Measurements from ENCODE around the gene NGRN. TPM values are rescaled to one million over a fixed set of nuclear protein-coding genes. Genes with fewer than 3 reads are reported as not detected.
A peak's percentile ranks its signal among the peaks of the same experiment; 100 is the strongest.

NGRN gene
- total and polyA plus RNA-seq, 2 of the 8 experiments (the other 6 are each of a cell fraction or from before 2014, with no cell fraction given) = 60.1 to 101 TPM

DNA sequence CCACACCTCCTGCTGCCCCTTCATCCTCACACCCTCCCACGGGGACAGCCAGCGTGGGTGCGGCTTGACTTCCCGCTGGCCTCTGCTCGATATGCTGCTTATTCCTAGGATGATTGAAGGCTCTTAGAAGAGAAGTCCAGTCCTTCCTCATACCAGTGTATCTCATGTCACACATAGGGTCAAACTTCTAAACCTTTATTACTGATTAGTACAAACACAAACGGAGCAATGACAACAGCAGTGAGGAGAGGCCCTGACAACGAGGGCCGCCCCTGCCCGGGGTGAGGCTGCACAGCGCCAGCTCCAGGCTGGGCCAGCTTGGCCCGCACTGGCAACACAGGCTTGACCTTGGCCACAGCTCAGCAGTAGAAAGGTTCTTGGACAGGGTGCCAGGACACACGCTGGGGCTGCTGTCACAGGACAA is 35.4 kb upstream of the NGRN start:
- no peaks in the 10 kb centered on the region for H3K79me2 ChIP-seq (ENCODE audit: control insufficient read depth in 1 of 2, insufficient read depth in 2 of 2, low read length in 2 of 2)
- H2BK15ac ChIP-seq (ENCODE audit: low read length) = no peak overlapping the region
- H3K56ac ChIP-seq (replicated peaks; ENCODE audit: insufficient read length, low read depth, low read length) = no peak overlapping the region
- H2AFZ ChIP-seq (ENCODE audit: low read length) = no peak overlapping the region
- H3K23ac ChIP-seq (ENCODE audit: insufficient read length) = no peak overlapping the region
- no peak overlapping the region for H2BK120ac ChIP-seq (replicated peaks; ENCODE audit: low read depth, low read length)
- H4K8ac ChIP-seq (ENCODE audit: extremely low read depth, insufficient read depth, low read length) = no peak overlapping the region
- H3K23me2 ChIP-seq (ENCODE audit: low read depth, low read length) = peaks cover 5% of the 10 kb centered on the region
- no peak for TF ChIP-seq SIX5 (IDR thresholded peaks at IDR 0.05; ENCODE audit: low read depth, low read length)
- no peak for TF ChIP-seq NANOG (IDR thresholded peaks at IDR 0.05; ENCODE audit: insufficient read depth, low read depth, low read length, poor library complexity, severe bottlenecking)
- TF ChIP-seq EZH2 (IDR thresholded peaks at IDR 0.05; ENCODE audit: low read depth, low read length, severe bottlenecking) = no peak
- TF ChIP-seq, protein P1, sequence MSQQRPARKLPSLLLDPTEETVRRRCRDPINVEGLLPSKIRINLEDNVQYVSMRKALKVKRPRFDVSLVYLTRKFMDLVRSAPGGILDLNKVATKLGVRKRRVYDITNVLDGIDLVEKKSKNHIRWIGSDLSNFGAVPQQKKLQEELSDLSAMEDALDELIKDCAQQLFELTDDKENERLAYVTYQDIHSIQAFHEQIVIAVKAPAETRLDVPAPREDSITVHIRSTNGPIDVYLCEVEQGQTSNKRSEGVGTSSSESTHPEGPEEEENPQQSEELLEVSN (IDR thresholded peaks at IDR 0.05) = no peak
- no peak for TF ChIP-seq POLR2A (IDR thresholded peaks at IDR 0.05; ENCODE audit: control extremely low read depth in 1 of 2, low read depth in 2 of 2, low read length in 2 of 2)
- TF ChIP-seq POLR2AphosphoS5 (IDR thresholded peaks at IDR 0.05; ENCODE audit: low read depth, low read length) = 0 out of 2 replicates have a peak, but pooled peaks have one; percentile 30
- H4K5ac ChIP-seq (ENCODE audit: insufficient read length, low read depth, low read length) = no peak overlapping the region
- H3K4me3 ChIP-seq (ENCODE audit: extremely low read depth in 1 of 4, insufficient read depth in 2 of 4, low read depth in 3 of 4, low read length in 4 of 4) = no peak overlapping the region
- no peak overlapping the region for H3K4me2 ChIP-seq (ENCODE audit: insufficient read depth in 1 of 2, low read depth in 2 of 2, low read length in 2 of 2)
- CTCF ChIA-PET (ENCODE audit: partially characterized antibody) = interaction anchor here (0.7 to 4.6 kb wide), 5 partner anchors 8 to 89 kb away, joined by 3 to 47 read pairs (median 6); no protein-coding TSS in a partner anchor
- peaks cover 0 to 6% (median under 1%) of the 10 kb centered on the region in 4 experiments; a peak in 4 of 7 replicates for H3K4me1 ChIP-seq (replicated peaks in 1 of 4; ENCODE audit: control insufficient read depth in 3 of 4, insufficient read depth in 4 of 4, low read length in 3 of 4)
- no peak overlapping the region for H3K14ac ChIP-seq (ENCODE audit: insufficient read length)
- WGBS, 2 experiments (ENCODE audit: extremely low coverage in 1 of 2, insufficient coverage in 1 of 2, insufficient read length in 1 of 2, insufficient replicate concordance in 2 of 2, low coverage in 1 of 2, low lambda C conversion rate in 2 of 2, missing lambda C conversion rate in 1 of 2) = 86% methylated on average over 12 of the region's 12 CpGs; no CpG with 5 or more reads in 1 of the 2 experiments
- FAIRE-seq = no peak
- no peak overlapping the region for H2BK12ac ChIP-seq (ENCODE audit: low read depth, low read length)
- H3K4ac ChIP-seq (replicated peaks; ENCODE audit: insufficient read length, low read depth, low read length) = no peak overlapping the region
- no peak overlapping the region for H3K9ac ChIP-seq (replicated peaks in 1 of 4; ENCODE audit: extremely low read depth in 1 of 4, low read depth in 3 of 4, low read length in 3 of 4)
- DNase-seq (ENCODE audit: low read depth in 1 of 2, low spot score in 2 of 2) = no peak
- no peaks in the 10 kb centered on the region for H3K9me3 ChIP-seq (ENCODE audit: insufficient read depth in 2 of 2, low read depth in 1 of 2, low read length in 1 of 2)
- no peak overlapping the region for H2BK5ac ChIP-seq (ENCODE audit: low read depth, low read length)
- peaks cover 6% of the 10 kb centered on the region for H3K79me1 ChIP-seq (ENCODE audit: low read depth, low read length)
- H2AK5ac ChIP-seq (ENCODE audit: low read depth, low read length) = no peak overlapping the region
- peaks cover 7 to 31% (median 21%) of the 10 kb centered on the region in 4 experiments; a peak in 6 of 8 replicates for H3K36me3 ChIP-seq (ENCODE audit: control insufficient read depth in 2 of 4, insufficient read depth in 4 of 4, low read length in 3 of 4)
- no peak overlapping the region for H3K27ac ChIP-seq (ENCODE audit: low read depth, low read length)
- H4K91ac ChIP-seq (replicated peaks; ENCODE audit: insufficient read length, low read length) = no peak overlapping the region
- POLR2A ChIA-PET (ENCODE audit: partially characterized antibody) = interaction anchor here (0.7 to 2.9 kb wide), 3 partner anchors 10 to 87 kb away, joined by 3 to 10 read pairs (median 4); no protein-coding TSS in a partner anchor
- peaks cover 0 to 6% of the 10 kb centered on the region in 2 experiments for H4K20me1 ChIP-seq (replicated peaks in 1 of 2; ENCODE audit: control insufficient read depth in 1 of 2, insufficient read depth in 2 of 2, low read length in 2 of 2)
- H3K27me3 ChIP-seq (replicated peaks in 1 of 4; ENCODE audit: control insufficient read depth in 3 of 4, extremely low read depth in 1 of 4, insufficient read depth in 3 of 4, low read length in 3 of 4) = no peaks in the 10 kb centered on the region
- H2BK20ac ChIP-seq (ENCODE audit: low read length) = no peak overlapping the region
- H3K18ac ChIP-seq (ENCODE audit: extremely low read depth, low read length) = no peak overlapping the region
